Lower leg skin (tissue), 4 donors: ENCODE measurements around the gene TACC3. TPM values are rescaled to one million over a fixed set of nuclear protein-coding genes. Genes with fewer than 3 reads are reported as not detected.

Experiments used
- DNase-seq, 2 donors: peaks; one replicate each; pipeline ENCODE4 v3.0.0-alpha.2; 2019; ENCODE audit warnings: low spot score in 2 of 2
- H3K4me3 ChIP-seq: fragments of 200-600 bp; sonication (generic); 2 replicates; pipeline ENCODE4 v1.5.1; 2017; ENCODE audit warnings: mild to moderate bottlenecking, low read depth; ENCODE audit not compliant: poor library complexity, severe bottlenecking
- POLR2A ChIP-seq, 2 donors: fragments of 450-650 bp; IDR thresholded peaks; one replicate each; pipeline ENCODE4 v1.6.1; 2016 to 2017; ENCODE audit warnings: antibody characterized with exemption in 2 of 2, mild to moderate bottlenecking in 1 of 2, moderate library complexity in 1 of 2
- WGBS, 2 donors: methylation state at CpG; one replicate each; pipeline ENCODE4 v1.1.5; 2018; 5-methylcytosine and 5-hydroxymethylcytosine counted together
- intact Hi-C: fragments of 100-400 bp; cut with DNase I; formaldehyde crosslinking; loops from one replicate; pipeline ENCODE4 v1.15.0; 2023; ENCODE audit warnings: low total_unique reads
- total RNA-seq, 4 donors: library from RNA; depleted of rRNA; stranded (reverse); fragments of >200 nt; gene quantifications; one replicate each; pipeline ENCODE4 v1.1.0, GENCODE V29; 2016
- TF ChIP-seq, protein P1 (sequence below), 3 donors: fragments of 450-650 bp; IDR thresholded peaks; one replicate each; pipeline ENCODE4 v1.5.1; 2016; ENCODE audit warnings: antibody characterized with exemption in 3 of 3, mild to moderate bottlenecking in 3 of 3, moderate library complexity in 2 of 3

Gene TACC3
- total RNA-seq, 4 donors from 2014 or later: 6.1 to 10.0 (median 7.9) TPM

- H3K4me3 ChIP-seq: no peak overlapping the region
- TF ChIP-seq POLR2A (IDR thresholded peaks at IDR 0.05): no peak
- DNase-seq: peak in 1 of 2 donors; percentile 93
- 2 to 8% methylated on average over 19 to 22 of the region's 29 CpGs for WGBS, 2 donors
- intact Hi-C loops: loop anchor here (2.0 to 5.0 kb wide), 2 partner anchors 62 to 149 kb away; no protein-coding TSS in a partner anchor
Observed at GRCh38 chr4:1748465-1748995, 27.2 kb downstream of the TACC3 start.

DNA sequence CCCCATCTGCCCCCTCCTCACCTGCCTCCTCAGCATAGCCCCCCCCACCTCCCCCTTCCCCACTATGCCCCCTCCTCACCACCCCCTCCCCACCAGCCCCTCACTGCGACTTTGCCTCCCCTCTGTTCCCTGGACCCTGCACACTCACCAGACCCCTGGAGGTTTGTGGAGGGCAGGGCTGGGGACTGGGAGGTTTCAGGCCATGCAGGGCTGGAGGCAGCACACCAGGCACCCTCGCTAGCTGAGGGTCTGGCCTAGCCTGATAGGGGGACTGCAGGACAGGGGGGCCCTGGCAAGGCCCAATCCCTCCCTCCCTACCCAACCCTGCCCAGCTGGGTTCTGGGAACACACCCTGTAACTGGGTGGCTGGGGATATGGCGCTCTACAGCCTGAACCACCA lies 28.0 kb downstream of the TACC3 start:
- no peak for TF ChIP-seq POLR2A (IDR thresholded peaks at IDR 0.05)
- TF ChIP-seq, protein P1, sequence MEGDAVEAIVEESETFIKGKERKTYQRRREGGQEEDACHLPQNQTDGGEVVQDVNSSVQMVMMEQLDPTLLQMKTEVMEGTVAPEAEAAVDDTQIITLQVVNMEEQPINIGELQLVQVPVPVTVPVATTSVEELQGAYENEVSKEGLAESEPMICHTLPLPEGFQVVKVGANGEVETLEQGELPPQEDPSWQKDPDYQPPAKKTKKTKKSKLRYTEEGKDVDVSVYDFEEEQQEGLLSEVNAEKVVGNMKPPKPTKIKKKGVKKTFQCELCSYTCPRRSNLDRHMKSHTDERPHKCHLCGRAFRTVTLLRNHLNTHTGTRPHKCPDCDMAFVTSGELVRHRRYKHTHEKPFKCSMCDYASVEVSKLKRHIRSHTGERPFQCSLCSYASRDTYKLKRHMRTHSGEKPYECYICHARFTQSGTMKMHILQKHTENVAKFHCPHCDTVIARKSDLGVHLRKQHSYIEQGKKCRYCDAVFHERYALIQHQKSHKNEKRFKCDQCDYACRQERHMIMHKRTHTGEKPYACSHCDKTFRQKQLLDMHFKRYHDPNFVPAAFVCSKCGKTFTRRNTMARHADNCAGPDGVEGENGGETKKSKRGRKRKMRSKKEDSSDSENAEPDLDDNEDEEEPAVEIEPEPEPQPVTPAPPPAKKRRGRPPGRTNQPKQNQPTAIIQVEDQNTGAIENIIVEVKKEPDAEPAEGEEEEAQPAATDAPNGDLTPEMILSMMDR (IDR thresholded peaks at IDR 0.05): no peak
- WGBS, 2 donors: 65 to 80% methylated on average over 2 of the region's 3 CpGs
- intact Hi-C loops: loop anchor here (2.0 to 5.0 kb wide), 2 partner anchors 61 to 148 kb away; no protein-coding TSS in a partner anchor
- DNase-seq: no peak
- H3K4me3 ChIP-seq: no peak overlapping the region

DNA sequence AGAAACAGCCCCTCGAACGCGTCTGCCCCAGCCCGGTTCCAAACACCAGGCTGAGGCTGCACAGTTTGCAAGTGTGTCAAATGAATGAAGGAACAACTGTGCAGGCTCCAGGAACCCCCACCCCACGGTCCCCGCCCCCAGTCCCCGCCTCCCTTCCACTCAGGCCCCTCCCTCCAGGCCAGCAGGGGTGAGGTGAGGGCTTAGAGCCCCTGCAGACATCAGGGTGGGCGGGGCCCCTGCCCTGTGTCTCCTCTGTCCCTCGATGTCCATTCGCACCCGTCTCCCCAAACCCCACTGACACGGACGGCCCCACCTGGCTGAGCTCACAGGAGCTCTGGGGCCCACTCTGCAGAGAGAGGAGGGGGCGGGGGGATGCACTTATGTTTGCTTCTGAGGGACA lies 28.5 kb downstream of the TACC3 start:
- TF ChIP-seq POLR2A (IDR thresholded peaks at IDR 0.05): no peak
- TF ChIP-seq, protein P1 (IDR thresholded peaks at IDR 0.05): no peak
- no peak for DNase-seq
- intact Hi-C loops: loop anchor here (2.0 to 5.0 kb wide), 2 partner anchors 61 to 147 kb away; no protein-coding TSS in a partner anchor
- 43 to 67% methylated on average over 6 to 14 of the region's 14 CpGs for WGBS, 2 donors
- no peak overlapping the region for H3K4me3 ChIP-seq

- intact Hi-C loops: no loop called here
- H3K4me3 ChIP-seq: no peak overlapping the region
- TF ChIP-seq POLR2A (IDR thresholded peaks at IDR 0.05): no peak
- TF ChIP-seq, protein P1 (IDR thresholded peaks at IDR 0.05): no peak
- DNase-seq: no peak
- 80 to 87% methylated on average over 13 to 16 of the region's 18 CpGs for WGBS, 2 donors
Observed at GRCh38 chr4:1750381-1751154, 29.2 kb downstream of the TACC3 start.

DNA sequence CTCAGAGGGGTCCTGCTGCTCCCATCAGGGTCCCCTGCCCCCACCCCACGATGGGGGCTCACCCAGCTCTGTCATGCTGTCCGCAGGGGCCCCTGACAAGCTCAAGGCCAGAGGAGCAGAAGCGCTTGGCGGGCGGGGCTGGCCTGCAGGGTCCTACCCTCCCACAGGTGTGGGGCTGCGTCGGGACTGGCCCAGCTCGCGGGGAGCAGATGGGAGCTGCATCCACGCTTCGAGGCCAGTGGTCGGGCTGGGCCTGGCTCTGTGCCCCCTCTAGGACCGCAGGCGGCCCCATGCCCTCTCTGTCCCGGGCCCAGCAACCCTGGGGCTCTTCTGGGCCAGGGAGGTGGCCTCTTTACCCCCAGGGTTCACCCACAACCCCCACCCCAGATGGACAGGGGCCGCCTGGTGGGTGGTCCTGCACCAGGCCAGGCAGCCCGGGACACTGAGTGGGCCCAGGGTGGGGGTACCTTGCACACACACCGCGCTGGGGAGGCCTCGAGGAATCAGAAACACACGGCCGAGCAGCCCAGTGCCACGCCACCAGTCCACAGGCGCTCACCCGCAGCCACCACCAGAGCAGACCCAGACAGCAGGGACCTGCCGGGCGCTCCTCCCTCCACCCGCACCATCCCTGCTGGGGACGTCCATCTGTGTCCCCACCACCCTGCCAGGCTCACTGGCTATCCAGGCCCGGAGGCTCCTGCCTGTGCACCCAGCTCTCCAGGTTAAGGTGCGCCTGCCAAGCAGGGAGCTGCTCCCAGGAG lies 30.0 kb downstream of the TACC3 start:
- no peak overlapping the region for H3K4me3 ChIP-seq
- TF ChIP-seq, protein P1 (IDR thresholded peaks at IDR 0.05): no peak
- TF ChIP-seq POLR2A (IDR thresholded peaks at IDR 0.05): no peak
- intact Hi-C loops: no loop called here

DNA sequence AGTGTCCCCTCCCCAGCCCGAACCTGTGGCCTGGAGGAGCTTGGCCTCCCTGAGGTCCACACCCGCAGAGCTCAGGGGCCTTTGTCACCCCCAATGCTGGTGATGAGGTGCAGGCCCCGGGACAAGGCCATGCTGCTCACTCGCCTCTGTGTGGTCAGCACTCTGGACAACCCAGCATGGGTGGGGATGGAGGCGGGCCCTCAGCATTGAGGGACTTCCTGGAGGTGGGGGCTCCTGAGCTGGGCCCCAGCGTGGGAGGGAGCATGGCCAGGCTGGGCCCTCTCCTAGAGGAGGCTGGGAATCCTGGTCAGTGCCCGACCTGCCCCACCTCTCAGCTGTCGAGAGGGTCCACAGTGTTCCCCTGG lies 30.6 kb downstream of the TACC3 start:
- DNase-seq: no peak
- H3K4me3 ChIP-seq: no peak overlapping the region
- intact Hi-C loops: no loop called here
- WGBS, 2 donors: 20 to 72% methylated on average over 1 to 6 of the region's 8 CpGs
- TF ChIP-seq, protein P1 (IDR thresholded peaks at IDR 0.05): no peak
- no peak for TF ChIP-seq POLR2A (IDR thresholded peaks at IDR 0.05)

More for the DNA sequence above, 30.0 kb downstream of the TACC3 start:
- DNase-seq: no peak
- WGBS, 2 donors: 66 to 83% methylated on average over 5 to 22 of the region's 31 CpGs
